HG02973 (cell line): ENCODE measurements around the gene CDH13.

Experiments used
- ATAC-seq: cut with Tn5 transposase; IDR thresholded peaks from one replicate; pipeline ENCODE4 v1.9.1; 2021; ENCODE audit warnings: moderate library complexity; ENCODE audit not compliant: unreplicated experiment

Gene CDH13

GRCh38 chr16:82833378-82833993 lies 206.7 kb downstream of the CDH13 start:
- ATAC-seq, result no peak

DNA sequence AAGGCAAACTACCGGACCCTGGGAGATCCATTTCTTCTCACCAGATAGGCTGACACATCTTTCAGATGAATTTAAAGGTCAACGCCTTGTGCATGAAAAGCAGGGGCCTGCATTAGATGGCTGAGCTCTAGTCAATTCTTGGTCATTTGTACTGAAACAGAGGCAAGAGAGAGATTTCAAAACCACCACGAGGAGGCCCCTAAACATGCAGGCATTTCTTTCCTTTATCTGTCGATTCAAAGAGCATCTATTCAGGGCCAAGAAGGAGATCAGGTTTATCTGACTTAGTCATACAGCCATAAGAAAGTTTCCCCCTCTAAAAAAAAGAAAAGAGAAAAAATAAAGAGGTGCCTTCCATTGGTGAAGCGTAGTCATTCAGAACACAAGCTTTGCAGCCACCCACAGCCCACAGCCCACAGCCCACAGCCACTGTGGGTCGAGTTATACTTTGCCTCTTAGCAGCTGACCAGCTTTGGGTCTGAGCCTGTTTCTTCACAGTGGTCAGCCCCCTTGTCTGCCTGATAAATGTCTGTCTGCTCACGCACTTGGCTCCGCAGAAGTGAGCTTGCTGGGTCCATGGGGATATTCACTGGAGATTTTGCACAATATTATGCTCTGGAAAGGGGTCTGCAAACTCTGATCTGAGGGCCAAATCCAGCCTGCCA lies 207.5 kb downstream of the CDH13 start:
- no peak for ATAC-seq

DNA sequence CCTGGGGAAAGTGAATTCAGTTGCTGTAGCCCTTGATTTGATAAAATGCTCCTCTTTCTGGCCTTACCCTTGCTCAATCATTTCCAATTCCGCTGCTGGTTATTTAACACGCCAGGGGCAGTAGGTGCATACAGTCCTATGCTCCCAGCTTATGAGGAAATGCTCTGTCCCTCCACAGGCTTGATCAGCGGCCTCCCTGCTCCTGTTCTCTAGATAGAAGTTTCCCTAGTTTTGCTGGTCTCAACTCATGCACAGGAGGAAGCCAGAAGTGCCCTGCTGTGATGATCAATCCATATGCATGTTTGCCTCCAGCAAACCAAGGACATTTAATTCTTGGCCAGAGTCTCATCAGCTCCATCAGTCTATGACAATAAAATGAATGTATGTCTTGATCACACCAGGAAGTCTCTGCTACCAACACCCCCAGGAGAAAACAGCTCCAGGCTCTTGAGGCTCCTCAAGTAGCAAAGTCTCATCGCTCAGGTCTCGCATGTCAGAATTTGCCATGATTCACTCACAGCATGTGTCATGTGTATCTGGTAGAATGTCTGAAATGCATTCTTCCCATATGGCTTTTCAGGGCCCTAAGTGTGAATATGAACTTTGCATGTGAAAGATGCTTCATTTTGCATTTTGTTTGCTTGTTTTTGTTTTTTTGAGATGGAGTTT lies 208.9 kb downstream of the CDH13 start:
- ATAC-seq, result no peak

- no peak for ATAC-seq
Observed at GRCh38 chr16:82841108-82841507, 214.3 kb downstream of the CDH13 start.

DNA sequence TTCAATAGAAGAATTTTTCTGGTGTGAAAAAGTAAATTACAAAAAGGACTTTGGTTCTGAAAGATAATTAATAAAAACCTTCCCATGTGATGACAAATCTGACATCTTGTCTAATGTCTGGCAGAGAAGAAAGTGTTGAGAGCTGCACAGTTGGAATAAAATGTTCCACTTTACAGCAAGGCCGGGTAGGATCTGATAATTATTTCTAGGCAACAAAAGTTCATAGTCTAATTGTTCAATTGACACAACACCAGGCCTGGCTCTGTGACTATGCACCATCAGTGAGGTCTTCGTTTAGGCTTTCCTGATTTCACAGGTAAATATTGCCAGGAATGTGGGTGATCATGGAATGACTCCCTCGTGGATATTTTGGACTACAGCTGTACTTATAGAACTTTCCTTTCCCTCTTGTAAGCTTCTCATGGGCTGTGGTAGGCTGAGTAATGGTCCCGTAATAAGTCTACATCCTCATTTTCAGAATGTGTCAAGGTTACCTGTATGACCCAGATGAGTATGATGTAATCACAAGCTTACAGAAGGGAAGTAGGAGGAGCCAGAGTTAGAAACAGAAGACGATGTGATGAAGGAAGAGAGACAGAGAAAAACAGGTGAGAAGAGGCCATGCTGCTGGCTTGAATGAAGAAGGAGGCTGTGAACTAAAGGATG lies 217.0 kb downstream of the CDH13 start:
- no peak for ATAC-seq

- no peak for ATAC-seq
Observed at GRCh38 chr16:82845116-82845515, 218.3 kb downstream of the CDH13 start.

DNA sequence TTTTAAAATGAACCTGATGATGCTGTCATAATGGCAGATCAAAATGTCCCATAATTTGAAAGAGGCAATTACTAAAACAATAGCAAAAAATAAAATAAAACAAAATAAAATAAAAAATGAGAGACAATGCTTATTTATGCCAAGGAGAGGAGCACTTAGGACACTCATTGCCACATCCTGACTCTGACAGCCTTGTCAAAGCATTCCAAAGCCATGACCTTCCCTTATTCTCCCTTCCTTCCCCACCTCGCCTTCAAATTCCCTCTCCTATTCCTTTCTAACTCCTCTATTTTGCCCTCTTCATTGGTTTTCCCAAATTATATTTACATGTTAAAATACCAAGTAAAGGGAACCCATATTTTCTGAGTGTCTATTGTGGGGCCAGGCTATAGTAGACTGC lies 220.0 kb downstream of the CDH13 start:
- no peak for ATAC-seq

- ATAC-seq, result no peak
Observed at GRCh38 chr16:82848013-82848412, 221.2 kb downstream of the CDH13 start.

- ATAC-seq, result no peak
Observed at GRCh38 chr16:82852388-82853008, 225.7 kb downstream of the CDH13 start.

DNA sequence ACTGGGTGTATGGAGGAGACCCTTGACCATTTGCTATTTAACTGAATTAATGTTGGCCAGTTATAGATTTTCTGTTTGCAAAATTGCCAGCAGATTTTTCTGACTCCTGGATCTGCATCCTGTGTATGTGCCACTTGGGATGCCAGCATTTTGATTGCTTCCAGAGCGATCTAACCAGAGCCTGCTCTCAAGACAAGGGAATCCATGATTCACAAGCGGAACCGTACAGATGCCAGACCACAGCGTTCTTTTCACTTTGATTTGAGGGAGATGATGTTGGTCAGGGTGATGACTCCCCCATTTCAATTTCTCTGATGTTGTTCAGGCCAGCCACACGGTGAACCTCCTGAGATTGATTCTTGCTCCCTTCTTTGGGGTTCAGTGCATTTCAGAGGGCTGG lies 228.7 kb downstream of the CDH13 start:
- no peak for ATAC-seq

- ATAC-seq, result no peak
Observed at GRCh38 chr16:82857693-82858365, 231.1 kb downstream of the CDH13 start.

DNA sequence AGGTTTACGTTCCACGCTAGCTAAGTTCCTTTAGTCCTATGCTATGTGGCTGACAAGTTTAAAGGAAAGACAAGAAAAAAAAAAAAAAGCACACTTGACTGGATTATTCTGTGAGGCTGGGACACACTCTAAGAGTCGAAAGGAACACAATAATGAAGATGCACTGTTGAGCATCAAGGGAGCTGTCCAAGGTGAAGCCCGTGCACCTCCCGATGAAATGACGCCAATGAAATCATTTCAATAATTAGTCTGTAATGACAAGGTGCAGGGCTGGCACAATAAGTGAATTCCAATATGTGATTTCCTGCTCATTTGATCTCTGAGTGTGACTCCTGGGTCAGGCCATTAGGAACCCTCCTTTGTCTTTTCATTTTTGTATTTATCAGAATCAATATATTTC lies 232.9 kb downstream of the CDH13 start:
- no peak for ATAC-seq

DNA sequence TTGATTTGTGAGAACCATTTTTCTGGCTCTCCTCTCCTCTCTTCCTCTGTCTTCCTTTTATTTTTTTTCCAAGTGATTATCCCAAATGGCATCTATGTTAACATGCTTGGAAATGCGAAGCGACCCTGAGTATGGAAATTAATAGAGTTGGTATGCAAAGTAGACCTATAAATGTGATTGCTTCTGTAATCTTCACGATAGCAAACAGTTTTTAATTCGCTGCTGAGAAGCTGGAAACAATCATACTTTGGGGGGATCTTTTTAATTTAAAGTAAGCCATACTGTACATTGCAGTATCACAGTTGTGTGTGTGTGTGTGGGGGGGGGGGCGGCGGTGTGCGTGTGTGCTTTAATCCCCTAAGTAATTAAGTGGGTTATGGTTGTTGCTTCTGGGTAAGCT lies 233.3 kb downstream of the CDH13 start:
- no peak for ATAC-seq

- no peak for ATAC-seq
Observed at GRCh38 chr16:82862057-82862456, 235.3 kb downstream of the CDH13 start.

GRCh38 chr16:82864332-82865040 lies 237.7 kb downstream of the CDH13 start:
- ATAC-seq, result no peak

DNA sequence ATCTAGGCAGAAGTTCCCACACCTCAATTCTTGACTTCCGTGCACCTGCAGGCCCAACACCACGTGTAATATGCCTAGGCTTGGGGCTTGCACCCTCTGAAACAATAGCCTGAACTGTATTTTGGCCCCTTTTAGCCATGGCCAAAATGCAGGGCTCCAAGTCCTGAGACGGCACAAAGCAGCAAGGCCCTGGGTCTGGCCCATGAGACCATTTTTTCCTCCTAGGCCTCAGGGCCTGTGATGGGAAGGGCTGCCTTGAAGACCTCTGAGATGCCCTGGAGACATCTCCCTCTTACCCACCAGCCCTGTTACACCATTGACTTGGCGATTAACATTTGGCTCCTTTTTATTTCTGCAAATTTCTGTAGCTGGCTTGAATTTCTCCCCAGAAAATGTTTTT lies 238.6 kb downstream of the CDH13 start:
- no peak for ATAC-seq

- ATAC-seq, result no peak
Observed at GRCh38 chr16:82867485-82867884, 240.7 kb downstream of the CDH13 start.

DNA sequence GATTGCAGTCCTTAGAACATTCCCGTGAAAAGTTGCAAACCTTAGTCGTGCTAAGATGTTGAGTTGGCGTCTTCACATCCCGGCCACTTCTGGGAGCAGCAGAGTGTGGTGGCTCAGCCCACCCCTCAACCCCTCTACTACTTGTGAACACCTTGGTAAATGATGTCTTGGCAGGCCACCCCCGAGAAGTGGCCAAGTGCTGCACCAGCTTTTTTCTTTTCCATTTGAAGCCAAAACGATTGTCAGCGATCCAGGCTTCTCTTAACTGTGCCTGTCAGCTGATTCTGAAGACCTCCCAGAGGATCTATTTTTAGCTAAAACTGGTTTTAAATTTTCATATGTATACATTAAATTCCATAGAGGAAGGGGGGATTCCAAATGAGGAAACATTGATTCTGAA lies 247.5 kb downstream of the CDH13 start:
- ATAC-seq, result no peak

DNA sequence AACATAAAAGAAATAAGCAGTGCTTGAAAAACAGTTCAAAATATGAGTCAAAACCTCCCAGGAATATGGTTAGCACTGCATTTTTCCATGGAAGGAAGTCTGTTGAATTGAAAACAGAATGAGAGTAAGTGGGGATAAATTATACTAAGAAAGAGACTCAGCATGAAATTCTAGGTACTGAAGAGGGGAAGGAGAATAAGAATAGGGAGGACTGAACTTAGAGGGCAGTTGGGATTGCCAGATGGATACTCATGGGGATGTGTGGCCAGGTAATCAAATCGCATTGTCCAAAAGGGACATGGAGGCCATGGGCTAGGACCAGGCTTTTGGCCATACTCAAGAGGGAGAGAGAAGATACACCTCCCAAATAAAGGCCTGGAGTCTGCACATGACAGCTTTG lies 247.9 kb downstream of the CDH13 start:
- ATAC-seq, result no peak

- ATAC-seq, result no peak
Observed at GRCh38 chr16:82876951-82877350, 250.2 kb downstream of the CDH13 start.
